Measurements from ENCODE around the gene ANO7.

- no peak for TF ChIP-seq POLR2A (IDR thresholded peaks at IDR 0.05)
- TF ChIP-seq CTCF (IDR thresholded peaks at IDR 0.05), result no peak
Measured at GRCh38 chr2:241202681-241203080, 14.2 kb downstream of the ANO7 start.

Measured in prostate gland (tissue), 2 donors.